GM19193 (cell line): ENCODE measurements around the gene STOML3.

ENCODE experiments used
- POLR2A ChIP-seq: IDR thresholded peaks from 4 replicates; pipeline ENCODE4 v1.6.1; 2011; ENCODE audit not compliant: insufficient read depth, insufficient read length; ENCODE audit errors: extremely low read depth

The STOML3 gene

GRCh38 chr13:38990693-38991092, at the start of gene STOML3:
TSS of gene STOML3 (minus strand) at chr13:38990831. CDS start at chr13:38990721, 110 bp downstream.
- no peak for TF ChIP-seq POLR2A

GRCh38 chr13:39040206-39040605, 49.6 kb upstream of the STOML3 start:
- no peak for TF ChIP-seq POLR2A

- no peak for TF ChIP-seq POLR2A
Measured at GRCh38 chr13:39039041-39039440, 48.4 kb upstream of the STOML3 start.

- peak; percentile 43 for TF ChIP-seq POLR2A
Measured at GRCh38 chr13:39038569-39039030, 48.0 kb upstream of the STOML3 start.

- peak; percentile 74 for TF ChIP-seq POLR2A
Measured at GRCh38 chr13:39037880-39038568, 47.4 kb upstream of the STOML3 start, which contains the start of the genes NHLRC3 and PROSER1. TSS of gene NHLRC3 (plus strand) at chr13:39038456. CDS start at chr13:39038640, 184 bp downstream. TSS of gene PROSER1 (minus strand) at chr13:39038089. CDS start at chr13:39037242, 847 bp downstream.

- TF ChIP-seq POLR2A = no peak
Measured at GRCh38 chr13:39037410-39037879, 46.8 kb upstream of the STOML3 start.

- no peak for TF ChIP-seq POLR2A
Measured at GRCh38 chr13:39036212-39036611, 45.6 kb upstream of the STOML3 start.

- TF ChIP-seq POLR2A = no peak
Measured at GRCh38 chr13:39035799-39036198, 45.2 kb upstream of the STOML3 start.

- TF ChIP-seq POLR2A = no peak
Measured at GRCh38 chr13:39035204-39035603, 44.6 kb upstream of the STOML3 start.

GRCh38 chr13:39034085-39034484, 43.5 kb upstream of the STOML3 start:
- no peak for TF ChIP-seq POLR2A

- TF ChIP-seq POLR2A = no peak
Measured at GRCh38 chr13:39032150-39032549, 41.5 kb upstream of the STOML3 start.

GRCh38 chr13:39025433-39025839, 34.8 kb upstream of the STOML3 start:
- TF ChIP-seq POLR2A = no peak

GRCh38 chr13:39023761-39024160, 33.1 kb upstream of the STOML3 start:
- TF ChIP-seq POLR2A = no peak

- no peak for TF ChIP-seq POLR2A
Measured at GRCh38 chr13:39023316-39023715, 32.7 kb upstream of the STOML3 start.

GRCh38 chr13:39020853-39021462, 30.3 kb upstream of the STOML3 start:
- TF ChIP-seq POLR2A = no peak

GRCh38 chr13:39016787-39017186, 26.2 kb upstream of the STOML3 start:
- no peak for TF ChIP-seq POLR2A

- TF ChIP-seq POLR2A = no peak
Measured at GRCh38 chr13:39016087-39016486, 25.5 kb upstream of the STOML3 start.

- TF ChIP-seq POLR2A = no peak
Measured at GRCh38 chr13:39013462-39013861, 22.8 kb upstream of the STOML3 start.
